GM18508 (cell line): ENCODE results near the gene TSKS.

Experiments
- ATAC-seq: cut with Tn5 transposase; IDR thresholded peaks from one replicate; pipeline ENCODE4 v1.9.1; 2021; ENCODE audit warnings: moderate number of reproducible peaks; ENCODE audit not compliant: insufficient read depth, unreplicated experiment

Gene TSKS

GRCh38 chr19:49767967-49768581 lies 5.0 kb upstream of the TSKS start:
- no peak for ATAC-seq

GRCh38 chr19:49767381-49767780 lies 4.3 kb upstream of the TSKS start:
- no peak for ATAC-seq

- no peak for ATAC-seq
Measured at GRCh38 chr19:49766930-49767299, 3.8 kb upstream of the TSKS start, which contains the start of gene AP2A1. Gene AP2A1 (plus strand): TSS chr19:49767001. CDS start chr19:49767134, 133 bp downstream.

- ATAC-seq, result peak; percentile 92
Measured at GRCh38 chr19:49766007-49766929, 3.2 kb upstream of the TSKS start.

GRCh38 chr19:49764341-49764740 lies 1.2 kb upstream of the TSKS start:
- no peak for ATAC-seq

GRCh38 chr19:49761625-49762311 lies 1.3 kb downstream of the TSKS start:
- ATAC-seq, result no peak

GRCh38 chr19:49761249-49761624 lies 1.9 kb downstream of the TSKS start:
- no peak for ATAC-seq

GRCh38 chr19:49758292-49758691 lies 4.8 kb downstream of the TSKS start:
- no peak for ATAC-seq

- no peak for ATAC-seq
Measured at GRCh38 chr19:49755956-49756355, 7.2 kb downstream of the TSKS start.

GRCh38 chr19:49752701-49753100 lies 10.4 kb downstream of the TSKS start:
- ATAC-seq, result no peak

GRCh38 chr19:49749771-49750170 lies 13.3 kb downstream of the TSKS start:
- ATAC-seq, result no peak

- ATAC-seq, result no peak
Measured at GRCh38 chr19:49749055-49749716, 13.9 kb downstream of the TSKS start.

- ATAC-seq, result no peak
Measured at GRCh38 chr19:49746206-49746958, 16.7 kb downstream of the TSKS start.

- no peak for ATAC-seq
Measured at GRCh38 chr19:49744946-49745381, 18.1 kb downstream of the TSKS start.

GRCh38 chr19:49741210-49741844 lies 21.8 kb downstream of the TSKS start:
- ATAC-seq, result no peak

- ATAC-seq, result no peak
Measured at GRCh38 chr19:49739933-49740332, 23.2 kb downstream of the TSKS start.

- no peak for ATAC-seq
Measured at GRCh38 chr19:49739098-49739497, 24.0 kb downstream of the TSKS start.

- no peak for ATAC-seq
Measured at GRCh38 chr19:49738268-49738667, 24.8 kb downstream of the TSKS start.

GRCh38 chr19:49730166-49730565 lies 32.9 kb downstream of the TSKS start:
- ATAC-seq, result no peak
